Lower leg skin (tissue), 4 donors: Measurements from ENCODE around the gene CDH23. TPM values are rescaled to one million over a fixed set of nuclear protein-coding genes. Genes with fewer than 3 reads are reported as not detected.

Experiments
- DNase-seq, 2 donors: peaks; one replicate each; pipeline ENCODE4 v3.0.0-alpha.2; 2019; ENCODE audit warnings: low spot score in 2 of 2
- H3K4me3 ChIP-seq: fragments of 200-600 bp; sonication (generic); 2 replicates; pipeline ENCODE4 v1.5.1; 2017; ENCODE audit warnings: mild to moderate bottlenecking, low read depth; ENCODE audit not compliant: poor library complexity, severe bottlenecking
- CTCF ChIP-seq, 3 donors: fragments of 450-650 bp; IDR thresholded peaks; one replicate each; pipeline ENCODE4 v1.5.1; 2016; ENCODE audit warnings: antibody characterized with exemption in 3 of 3, mild to moderate bottlenecking in 3 of 3, moderate library complexity in 2 of 3
- POLR2A ChIP-seq, 2 donors: fragments of 450-650 bp; IDR thresholded peaks; one replicate each; pipeline ENCODE4 v1.6.1; 2016 to 2017; ENCODE audit warnings: antibody characterized with exemption in 2 of 2, mild to moderate bottlenecking in 1 of 2, moderate library complexity in 1 of 2
- WGBS, 2 donors: methylation state at CpG; one replicate each; pipeline ENCODE4 v1.1.5; 2018; 5-methylcytosine and 5-hydroxymethylcytosine counted together
- intact Hi-C: fragments of 100-400 bp; cut with DNase I; formaldehyde crosslinking; loops from one replicate; pipeline ENCODE4 v1.15.0; 2023; ENCODE audit warnings: low total_unique reads
- total RNA-seq, 4 donors: library from RNA; depleted of rRNA; stranded (reverse); fragments of >200 nt; gene quantifications; one replicate each; pipeline ENCODE4 v1.1.0, GENCODE V29; 2016

CDH23 gene
- total RNA-seq, 4 donors from 2014 or later, result 1.7 to 9.2 (median 2.6) TPM

DNA sequence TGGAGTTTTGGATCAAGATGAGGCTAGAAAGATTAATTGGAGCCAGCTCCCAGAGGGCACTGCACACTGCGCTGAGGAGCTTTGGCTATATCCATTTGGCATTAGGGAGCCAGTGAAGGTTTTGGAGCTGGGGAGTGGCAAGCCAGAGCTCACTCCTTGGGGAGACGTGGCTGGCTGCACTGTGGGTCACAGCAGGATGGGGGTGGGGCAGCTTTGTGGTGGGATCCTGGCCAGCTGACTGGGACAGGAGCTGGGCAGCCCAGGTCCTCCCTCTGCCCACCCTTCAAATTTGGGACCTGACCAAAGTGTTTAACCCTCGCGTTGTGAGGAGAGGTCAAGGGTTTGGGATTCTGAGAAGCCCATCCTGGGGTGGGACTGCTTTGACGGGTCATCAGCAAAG lies 317.9 kb downstream of the CDH23 start:
- H3K4me3 ChIP-seq, result no peak overlapping the region
- intact Hi-C loops, result no loop called here
- no peak for DNase-seq
- TF ChIP-seq CTCF (IDR thresholded peaks at IDR 0.05) (no peak), POLR2A (IDR thresholded peaks at IDR 0.05) (no peak)
- 54 to 58% methylated on average over 5 of the region's 5 CpGs for WGBS, 2 donors

DNA sequence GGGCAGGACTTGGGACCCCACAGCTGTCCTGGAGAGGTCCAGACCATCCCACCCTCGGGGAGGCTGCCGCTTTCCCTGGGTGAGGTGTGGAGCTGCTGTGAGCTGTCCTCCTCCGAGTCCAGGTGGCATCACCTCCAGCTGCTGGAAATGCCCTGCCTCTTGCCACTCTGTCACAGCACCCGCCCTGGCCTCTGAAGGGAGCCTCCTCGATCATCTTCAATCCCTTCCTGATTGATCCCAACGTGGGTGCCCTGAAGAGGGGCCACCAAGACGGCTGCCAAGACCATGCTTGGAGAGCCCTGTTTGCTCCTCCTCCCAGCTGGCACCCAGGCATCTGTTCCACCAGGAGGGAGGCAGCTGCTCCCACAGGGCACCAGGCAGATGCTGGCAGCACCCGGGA lies 318.3 kb downstream of the CDH23 start:
- 57 to 66% methylated on average over 6 to 7 of the region's 8 CpGs for WGBS, 2 donors
- TF ChIP-seq CTCF (IDR thresholded peaks at IDR 0.05) (no peak), POLR2A (IDR thresholded peaks at IDR 0.05) (no peak)
- intact Hi-C loops, result no loop called here
- no peak overlapping the region for H3K4me3 ChIP-seq
- DNase-seq, result no peak

GRCh38 chr10:71715860-71716259 lies 319.1 kb downstream of the CDH23 start:
- H3K4me3 ChIP-seq, result no peak overlapping the region
- DNase-seq, result no peak
- intact Hi-C loops, result no loop called here
- TF ChIP-seq CTCF (IDR thresholded peaks at IDR 0.05) (no peak), POLR2A (IDR thresholded peaks at IDR 0.05) (no peak)
- 94 to 95% methylated on average over 20 of the region's 20 CpGs for WGBS, 2 donors

- H3K4me3 ChIP-seq, result no peak overlapping the region
- 78 to 83% methylated on average over 5 of the region's 5 CpGs for WGBS, 2 donors
- intact Hi-C loops, result no loop called here
Measured at GRCh38 chr10:71716426-71716825, 319.7 kb downstream of the CDH23 start.

GRCh38 chr10:71717056-71717455 lies 320.3 kb downstream of the CDH23 start:
- WGBS, 2 donors, result 89 to 91% methylated on average over 4 of the region's 4 CpGs
- no peak for TF ChIP-seq CTCF (IDR thresholded peaks at IDR 0.05)
- TF ChIP-seq POLR2A (IDR thresholded peaks at IDR 0.05), result no peak
- intact Hi-C loops, result no loop called here

More at GRCh38 chr10:71716426-71716825, 319.7 kb downstream of the CDH23 start:
- TF ChIP-seq POLR2A (IDR thresholded peaks at IDR 0.05), result no peak
- TF ChIP-seq CTCF (IDR thresholded peaks at IDR 0.05), result no peak
- no peak for DNase-seq

GRCh38 chr10:71717551-71717951 lies 320.8 kb downstream of the CDH23 start:
- no peak for TF ChIP-seq POLR2A (IDR thresholded peaks at IDR 0.05)
- TF ChIP-seq CTCF (IDR thresholded peaks at IDR 0.05), result no peak
- DNase-seq, result no peak
- intact Hi-C loops, result no loop called here
- H3K4me3 ChIP-seq, result no peak overlapping the region
- WGBS, 2 donors, result 59 to 60% methylated on average over 2 of the region's 2 CpGs

More at GRCh38 chr10:71717056-71717455, 320.3 kb downstream of the CDH23 start:
- no peak for DNase-seq
- no peak overlapping the region for H3K4me3 ChIP-seq
